DMS 273 treated with DMSO at 0.1 percent for 48 hours (cell line): ENCODE data around the gene ARHGDIA.

Experiments
- DNase-seq: peaks from one replicate; lab custom pipeline; 2025; lab: John Stamatoyannopoulos, UW

ARHGDIA gene

DNA sequence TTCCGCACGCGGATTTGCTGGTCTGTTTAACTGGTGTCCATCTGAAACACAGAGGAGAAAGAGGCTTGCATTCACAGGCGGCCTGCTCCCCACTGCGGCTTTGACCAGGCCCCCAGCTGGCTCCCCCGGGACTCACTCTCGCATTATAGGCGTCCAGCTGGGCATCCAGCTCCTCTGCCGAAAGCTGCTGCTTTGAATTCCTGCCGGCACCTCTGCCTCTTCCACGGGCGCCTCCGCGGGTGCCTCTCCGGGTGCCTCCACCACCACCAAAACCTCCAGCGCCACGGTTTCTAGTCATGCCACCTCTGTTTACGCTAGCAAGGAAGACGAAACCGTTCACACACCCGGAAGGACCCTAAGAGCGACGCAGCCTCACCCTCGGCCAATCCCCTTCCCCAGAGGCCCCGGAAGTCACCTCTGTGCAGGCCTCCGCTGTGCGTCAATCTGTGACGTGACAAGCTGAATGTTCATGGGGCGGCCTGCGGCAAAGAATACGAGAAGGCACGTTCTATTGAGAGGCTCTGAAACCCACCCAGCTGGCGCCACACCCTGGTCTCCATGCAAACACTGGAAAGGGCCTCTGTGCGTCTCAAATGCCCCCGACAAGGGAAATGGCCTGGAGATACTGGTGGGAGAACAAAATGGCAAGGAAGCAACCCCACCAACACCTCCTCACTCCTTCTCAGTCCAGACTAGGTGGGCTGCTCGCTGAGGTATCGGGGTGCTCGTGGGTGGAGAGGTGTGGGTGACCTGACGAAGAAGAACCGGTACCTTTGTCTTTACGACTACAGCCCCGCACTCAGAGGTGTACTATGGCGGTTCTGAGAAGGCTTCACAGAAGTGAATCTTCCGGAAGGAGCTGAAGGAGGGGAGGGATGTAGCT, 17.2 kb upstream of the ARHGDIA start:
- DNase-seq: no peak

DNA sequence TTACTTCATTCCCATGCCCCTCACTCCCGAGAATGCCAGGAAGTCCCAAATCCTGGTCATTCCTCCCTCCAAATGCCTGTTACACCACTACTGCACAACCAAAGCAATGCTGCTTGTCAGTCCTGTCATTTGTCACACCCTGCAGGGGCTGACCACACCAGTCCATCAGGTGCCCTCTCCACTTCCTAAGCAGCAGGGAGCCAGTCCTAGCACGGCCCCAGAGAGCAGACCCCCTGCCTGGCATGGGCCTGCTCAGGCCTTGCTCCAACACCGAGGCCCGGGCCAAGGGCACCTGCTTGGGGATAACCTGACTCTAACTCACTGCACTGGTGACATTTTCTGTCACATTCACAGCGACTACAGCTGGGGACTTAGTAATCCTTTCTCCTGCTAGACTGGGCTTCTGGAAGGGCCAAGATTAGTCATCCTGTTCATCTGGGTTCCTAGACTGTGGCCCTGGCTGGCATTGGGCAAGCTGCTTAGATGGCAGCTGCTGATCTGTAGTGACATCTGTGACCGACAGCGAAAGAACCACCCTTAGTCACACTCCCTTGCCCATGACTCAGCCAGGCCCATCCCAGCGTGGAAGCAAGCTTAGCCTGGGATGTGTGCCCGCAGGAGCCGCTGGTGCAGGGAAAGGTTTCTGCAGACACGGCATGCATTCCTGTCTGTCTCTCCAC, 14.9 kb upstream of the ARHGDIA start:
- no peak for DNase-seq

DNA sequence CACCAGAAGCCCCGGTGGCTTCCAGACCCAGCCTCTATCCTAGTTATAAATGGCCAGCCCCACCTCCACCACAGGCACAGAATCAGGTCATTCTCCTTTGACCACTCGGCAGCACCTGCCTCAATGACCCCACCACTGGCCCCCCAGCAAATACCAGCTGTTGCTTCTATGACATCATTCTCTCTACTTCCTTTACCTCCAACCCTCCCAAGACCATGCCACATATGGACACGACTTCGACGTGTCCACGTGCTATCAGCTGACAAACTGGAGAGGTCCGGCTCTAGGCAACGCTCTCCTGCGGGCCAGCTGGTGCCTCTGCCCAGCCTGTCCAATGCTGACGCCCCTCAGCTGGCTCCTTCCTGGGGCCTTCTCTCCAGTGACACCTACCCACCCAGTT, 14.3 kb upstream of the ARHGDIA start:
- no peak for DNase-seq

DNA sequence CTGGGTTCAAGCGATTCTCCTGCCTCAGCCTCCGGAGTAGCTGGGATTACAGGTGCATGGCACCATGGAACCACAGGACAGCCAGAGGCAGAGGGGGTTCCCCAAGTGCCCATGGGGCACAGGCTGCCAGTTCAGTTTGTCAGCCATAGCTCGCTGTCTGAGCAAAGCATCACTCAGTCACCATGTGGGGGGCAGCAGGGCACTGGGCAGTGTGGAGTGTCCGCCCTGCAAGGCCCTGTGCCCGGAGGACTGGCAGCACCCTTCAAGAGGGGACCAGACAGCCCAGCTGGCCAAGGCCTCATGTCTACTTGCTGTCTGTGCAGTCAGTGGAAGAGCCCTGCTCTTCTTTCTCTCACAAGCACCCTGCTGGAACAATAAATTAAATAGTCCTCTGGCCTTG, 13.8 kb upstream of the ARHGDIA start:
- DNase-seq: no peak

DNA sequence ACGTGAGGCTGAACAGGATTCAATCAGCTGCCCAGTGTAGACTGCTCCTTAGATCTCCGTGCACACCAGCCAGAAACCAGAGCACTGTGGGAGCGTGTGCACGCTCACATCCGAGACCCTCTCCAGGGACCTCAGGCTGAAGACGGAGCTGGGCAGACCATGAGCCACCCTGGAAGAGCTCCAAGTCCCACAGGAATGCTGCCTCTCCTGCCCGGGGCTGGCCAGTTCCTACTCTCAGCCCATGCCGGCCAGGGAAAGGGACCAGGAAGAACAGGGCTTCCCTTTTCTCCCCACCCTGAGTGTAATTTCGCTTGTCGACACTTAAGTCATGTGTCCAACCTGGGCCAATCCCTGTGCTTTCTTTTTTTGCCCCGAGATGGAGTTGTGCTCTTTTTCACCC, 13.4 kb upstream of the ARHGDIA start:
- no peak for DNase-seq

DNA sequence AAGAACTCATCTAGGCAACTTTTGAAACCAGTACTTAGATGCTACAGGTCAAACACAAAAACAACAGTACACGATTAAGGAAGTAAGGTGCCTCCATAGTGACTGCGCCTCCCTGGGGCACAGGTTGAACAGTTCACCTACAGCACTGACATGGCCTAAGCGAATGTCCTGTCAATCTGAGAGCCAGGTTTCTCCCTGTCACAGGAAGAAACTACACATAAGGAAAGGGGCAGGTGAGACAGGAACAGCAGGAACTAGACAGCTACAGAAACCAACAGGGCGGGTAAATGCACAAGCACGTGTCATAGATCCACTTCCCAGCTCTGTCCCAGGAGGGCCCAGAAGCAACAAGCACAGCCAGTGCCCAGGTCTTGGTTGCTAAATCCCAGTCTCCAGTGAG, 8.0 kb upstream of the ARHGDIA start:
- no peak for DNase-seq

DNA sequence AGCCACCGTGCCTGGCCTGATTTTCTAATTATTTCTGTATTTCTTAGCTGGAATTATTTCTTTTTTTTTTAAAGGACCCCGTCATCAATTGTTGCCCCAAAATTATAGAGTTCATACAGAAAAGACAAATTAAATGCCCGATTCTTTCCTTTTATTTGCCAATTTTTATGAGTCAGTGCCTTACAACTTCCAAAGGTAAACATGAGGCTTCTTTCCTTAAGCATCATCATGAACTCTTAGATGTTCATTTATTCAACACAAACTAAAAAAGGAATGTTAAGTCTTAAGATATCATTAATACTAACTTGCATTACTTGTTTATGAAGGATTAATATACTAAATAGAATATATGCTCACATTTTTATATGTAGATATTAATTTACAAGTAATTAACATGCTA, 7.2 kb upstream of the ARHGDIA start:
- DNase-seq: no peak

DNA sequence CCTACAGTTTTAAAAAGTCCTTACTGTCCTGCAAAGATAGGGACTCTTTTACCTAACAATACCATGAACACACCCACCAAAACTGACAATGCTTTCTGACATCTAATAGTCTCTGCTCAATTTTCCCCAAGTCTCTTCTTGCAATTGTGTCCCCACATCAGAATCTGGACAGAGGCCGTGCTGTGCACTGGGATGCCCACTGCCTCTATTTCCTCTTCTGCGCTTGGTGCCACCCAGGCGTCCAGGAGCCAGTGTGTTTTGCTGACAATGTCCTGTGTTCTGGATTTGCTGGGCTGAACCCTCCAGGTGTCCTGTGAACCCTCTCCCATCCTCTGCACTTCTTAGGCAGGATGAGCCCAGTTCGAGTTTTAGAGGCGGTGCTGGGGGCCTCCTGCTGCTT, 6.4 kb upstream of the ARHGDIA start:
- DNase-seq: no peak

DNA sequence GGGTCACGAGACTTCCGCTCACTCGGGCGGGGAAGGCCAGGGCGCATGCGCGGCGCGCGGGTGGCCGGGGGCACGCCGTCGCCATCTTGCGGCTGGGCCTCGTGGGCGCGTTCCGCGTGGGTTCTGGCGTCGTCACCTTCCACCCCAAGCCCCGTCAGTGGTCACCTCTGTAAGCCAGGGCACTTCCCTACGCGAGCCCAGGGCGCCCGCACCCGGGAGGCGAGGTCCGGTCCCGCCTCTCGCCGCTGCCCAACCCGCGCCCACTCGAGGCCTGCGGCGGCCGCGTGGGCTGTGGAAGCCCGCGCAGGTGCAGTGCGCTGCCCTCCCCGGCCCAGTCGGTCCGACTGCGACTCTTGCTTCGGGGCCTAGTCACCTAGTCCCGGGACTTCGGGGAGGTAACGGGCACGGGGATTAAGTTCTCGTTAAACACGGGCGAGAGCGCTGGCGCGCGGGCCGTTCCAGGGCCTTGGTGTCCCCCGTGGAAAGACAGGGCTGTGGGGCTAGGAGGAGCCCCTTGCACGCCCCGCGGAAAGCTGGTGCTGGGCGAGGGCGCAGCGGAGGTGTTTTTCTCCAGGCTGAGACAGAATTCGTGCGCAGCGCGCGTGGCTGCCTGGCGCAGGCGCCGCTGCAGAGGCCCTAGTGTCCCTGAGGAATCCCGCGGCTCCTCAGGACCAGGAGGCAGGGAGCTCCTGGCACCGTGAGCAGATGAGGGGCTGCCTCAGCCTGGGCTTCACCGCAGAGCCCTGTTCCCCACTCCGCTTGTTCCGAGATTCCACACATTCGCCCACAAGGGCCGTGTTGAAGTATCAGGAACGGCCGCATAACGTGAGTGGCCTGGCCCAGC, 472 bp upstream of the ARHGDIA start:
- no peak for DNase-seq

DNA sequence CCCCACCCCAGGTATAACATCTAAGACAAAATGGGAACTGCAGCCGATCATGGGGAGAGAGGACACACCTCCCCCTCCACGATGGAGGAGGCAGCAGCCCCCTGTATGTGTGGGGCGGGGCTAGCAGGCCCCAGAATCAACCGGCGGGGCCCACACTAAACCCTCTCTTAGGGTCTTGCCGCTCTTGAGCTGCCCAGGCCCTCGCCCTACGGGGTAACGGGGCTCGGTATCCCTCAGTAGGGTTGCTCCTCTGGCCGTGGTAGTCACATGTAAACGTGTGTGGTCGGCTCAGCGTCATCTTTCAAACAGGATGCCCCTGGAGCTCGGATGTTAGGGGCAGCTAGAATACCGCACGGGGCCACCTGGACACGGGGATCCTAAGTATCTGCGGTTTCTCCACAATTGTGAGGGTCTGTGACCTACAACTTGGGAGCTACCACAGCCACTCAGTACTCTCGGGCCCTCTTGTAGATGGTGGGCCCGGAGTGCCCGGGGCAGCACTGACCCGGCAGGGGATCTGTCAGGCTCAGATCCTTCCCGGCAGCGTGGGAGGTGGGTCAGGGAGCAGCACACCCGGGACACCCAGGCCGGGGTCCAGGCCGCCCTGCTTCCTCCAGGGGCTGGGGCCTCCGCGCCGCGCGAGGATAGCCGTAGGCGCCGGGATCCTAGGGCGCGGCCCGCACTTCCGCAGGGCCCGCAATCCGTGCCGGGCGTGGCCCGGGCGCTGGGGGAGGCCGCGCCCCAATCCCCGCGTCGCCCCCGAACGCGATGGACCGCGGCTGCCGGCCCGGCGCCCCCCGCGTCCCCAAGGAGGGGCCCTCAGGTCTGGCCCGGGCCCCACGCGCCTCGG, 781 bp downstream of the ARHGDIA start:
- no peak for DNase-seq

DNA sequence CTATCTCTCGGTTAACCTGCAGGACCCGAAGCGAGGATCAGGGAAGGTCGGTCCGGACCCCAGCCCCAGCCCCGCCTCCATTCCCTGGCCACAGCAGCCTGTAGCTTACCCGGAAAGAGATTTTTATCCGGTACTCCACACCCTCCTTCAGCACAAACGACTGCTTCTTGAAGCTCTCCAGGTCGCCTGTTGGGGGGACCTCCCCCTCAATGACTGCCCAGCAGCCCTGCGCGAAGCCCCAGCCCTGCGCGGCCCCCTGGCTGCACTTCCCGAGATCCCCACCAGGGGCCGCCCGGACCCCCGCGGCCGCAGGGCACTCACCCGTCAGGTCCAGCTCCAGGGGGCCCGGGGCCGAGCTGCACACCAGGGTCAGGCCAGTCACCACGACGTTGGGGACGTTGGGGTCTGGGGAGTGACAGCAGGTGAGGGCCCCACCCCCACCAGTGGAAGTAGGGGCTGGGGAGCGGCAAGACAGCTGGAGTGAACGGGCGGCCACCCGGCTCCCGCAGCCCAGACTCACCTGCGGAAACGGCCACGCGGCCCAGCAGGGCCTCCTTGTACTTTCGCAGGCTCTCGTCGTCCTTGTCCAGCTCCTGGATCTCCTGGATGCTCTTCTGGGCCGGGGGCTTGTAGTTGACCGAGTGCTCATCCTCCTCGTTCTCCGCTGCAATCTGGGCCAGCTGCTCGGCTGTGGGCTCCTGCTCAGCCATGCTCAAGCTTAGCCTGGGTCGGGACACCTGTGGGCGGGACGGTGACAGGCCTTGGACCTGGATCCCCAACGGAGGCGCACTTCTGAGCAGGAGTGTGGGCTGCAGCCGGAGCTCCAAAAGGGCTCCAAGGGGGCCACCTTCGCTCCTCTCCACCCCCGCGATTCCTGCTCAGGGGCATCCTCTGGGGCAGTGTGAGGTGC, 1.7 kb downstream of the ARHGDIA start:
- DNase-seq: no peak

DNA sequence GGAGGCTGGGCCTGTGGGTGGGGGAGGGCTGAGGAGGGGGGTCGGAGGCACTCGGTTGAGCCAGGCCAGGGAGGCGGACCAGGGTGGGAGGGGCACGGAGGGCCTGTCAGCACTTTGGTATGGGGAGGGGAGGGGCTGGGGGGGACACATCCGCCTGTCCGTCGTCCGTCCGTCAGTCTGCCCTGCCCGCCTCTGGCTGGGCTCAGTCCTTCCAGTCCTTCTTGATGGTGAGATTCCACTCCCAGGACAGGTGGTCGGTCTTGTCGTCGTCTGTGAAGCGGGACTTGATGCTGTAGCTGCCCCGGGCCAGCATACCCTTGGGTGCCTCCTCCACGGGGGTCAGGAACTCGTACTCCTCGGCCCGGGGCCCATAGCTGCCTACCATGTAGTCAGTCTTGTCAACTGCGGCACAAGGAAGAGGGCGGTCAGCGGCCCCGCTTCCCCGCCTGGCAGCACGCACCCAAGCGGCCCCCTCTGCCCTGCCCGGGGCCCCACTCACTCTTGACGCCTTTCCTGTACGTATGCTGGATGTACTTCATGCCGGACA, 2.4 kb downstream of the ARHGDIA start:
- DNase-seq: no peak

DNA sequence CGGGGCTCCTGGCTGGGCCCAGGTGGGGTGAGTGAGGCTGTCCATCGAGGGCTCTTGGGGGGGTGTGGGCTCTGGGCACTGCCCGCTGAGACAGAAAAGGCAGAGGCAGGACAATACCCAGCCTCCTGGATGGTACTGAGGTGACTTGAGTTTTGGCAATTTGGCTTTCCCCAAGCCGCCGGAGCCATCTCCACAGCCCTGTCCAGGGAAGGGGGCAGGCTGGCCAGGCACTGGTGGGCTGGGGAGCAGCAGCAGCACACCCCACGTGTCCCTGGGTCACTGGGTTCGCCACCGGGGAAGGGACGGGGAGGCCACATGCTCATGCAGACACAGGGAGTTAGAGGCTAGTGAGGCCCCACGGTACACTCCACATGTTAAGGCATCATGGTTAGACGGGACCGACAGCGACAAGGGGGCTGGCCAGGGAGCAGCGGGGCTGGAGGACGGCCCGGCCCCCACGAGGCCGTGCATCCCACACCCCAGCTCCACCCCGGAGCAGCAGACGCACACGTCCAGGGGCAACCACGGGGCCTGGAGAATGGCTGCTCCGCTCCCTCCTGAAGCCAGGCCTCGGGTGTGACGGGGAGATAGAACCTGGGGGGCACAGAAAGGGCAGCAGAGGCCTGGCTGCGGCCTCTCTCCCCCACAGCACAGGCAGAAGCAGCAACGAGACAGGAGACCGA, 3.0 kb downstream of the ARHGDIA start:
- no peak for DNase-seq

DNA sequence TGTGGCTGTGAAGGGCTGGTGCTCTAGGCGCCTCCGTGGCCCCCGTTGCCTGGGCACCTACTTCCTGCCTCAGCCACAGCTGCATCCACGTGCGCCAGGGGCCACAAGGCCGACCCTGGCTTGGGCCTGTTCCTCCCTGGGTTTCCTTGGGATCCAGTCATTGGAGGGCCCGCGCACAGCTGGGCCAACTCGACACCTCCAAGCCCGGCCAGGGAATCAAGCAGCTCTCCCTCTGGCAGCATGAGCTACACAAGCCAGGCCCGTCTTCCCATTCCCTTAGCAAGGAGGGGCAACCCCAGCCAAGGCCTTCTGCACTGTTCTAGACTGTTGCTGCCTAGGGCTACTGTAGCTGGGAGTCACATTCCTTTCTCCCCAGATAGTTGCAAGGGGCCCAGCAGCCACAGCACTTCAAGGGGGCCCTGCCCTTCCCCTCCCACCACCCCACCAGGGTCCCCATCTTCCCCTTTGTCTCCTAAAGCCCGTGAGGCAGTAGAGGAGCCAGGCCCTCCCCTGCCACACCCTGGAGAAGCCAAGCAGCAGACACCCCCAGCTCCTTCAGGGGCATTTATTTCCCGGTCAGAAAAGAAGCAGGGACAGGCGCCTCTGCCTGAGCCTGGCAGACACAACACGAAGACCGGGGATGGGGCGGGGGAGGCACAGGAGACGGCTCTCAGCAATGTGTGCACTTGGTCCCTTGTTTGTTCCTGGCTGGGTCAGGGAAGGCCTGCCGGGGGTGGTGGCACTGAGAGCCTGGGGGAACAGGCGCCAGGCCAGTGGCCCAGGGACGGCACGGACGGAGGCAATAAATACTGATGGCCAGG, 3.8 kb downstream of the ARHGDIA start:
- DNase-seq: peak; percentile 27

DNA sequence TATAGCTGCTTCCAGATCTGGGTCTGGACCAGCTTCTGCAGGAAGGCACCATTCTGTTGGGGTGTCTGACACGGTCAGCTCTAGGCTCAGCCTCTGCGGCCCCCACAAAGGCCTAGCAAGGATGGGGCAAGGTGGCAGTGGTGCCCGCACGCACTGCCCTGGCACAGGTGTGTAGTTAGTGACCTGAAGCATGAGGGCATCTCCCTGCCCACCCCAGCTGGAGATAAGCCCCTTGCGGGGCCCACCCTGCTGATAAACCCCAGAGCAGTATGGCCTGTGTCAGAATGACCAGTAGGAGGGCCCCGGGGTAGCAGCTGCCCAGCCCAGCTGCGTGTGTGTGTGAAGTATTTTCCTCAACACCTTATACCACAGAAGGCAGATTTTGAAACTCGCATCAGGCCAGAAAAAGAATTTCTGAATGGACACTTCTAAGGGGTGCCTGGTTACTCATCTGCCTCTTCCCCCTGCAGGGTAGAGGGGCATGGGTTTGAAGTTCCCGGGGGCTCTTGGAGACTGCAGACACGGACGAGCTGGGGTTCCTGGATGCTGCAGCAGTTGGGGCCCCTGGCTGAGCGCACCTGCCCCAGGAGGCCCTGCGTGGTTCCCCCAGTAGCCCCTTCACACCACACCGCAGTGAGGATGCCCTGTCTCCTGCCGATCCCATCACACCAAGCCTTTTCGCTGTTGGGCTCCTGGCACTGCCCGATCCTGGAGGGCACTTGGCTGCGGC, 4.5 kb downstream of the ARHGDIA start:
- no peak for DNase-seq

DNA sequence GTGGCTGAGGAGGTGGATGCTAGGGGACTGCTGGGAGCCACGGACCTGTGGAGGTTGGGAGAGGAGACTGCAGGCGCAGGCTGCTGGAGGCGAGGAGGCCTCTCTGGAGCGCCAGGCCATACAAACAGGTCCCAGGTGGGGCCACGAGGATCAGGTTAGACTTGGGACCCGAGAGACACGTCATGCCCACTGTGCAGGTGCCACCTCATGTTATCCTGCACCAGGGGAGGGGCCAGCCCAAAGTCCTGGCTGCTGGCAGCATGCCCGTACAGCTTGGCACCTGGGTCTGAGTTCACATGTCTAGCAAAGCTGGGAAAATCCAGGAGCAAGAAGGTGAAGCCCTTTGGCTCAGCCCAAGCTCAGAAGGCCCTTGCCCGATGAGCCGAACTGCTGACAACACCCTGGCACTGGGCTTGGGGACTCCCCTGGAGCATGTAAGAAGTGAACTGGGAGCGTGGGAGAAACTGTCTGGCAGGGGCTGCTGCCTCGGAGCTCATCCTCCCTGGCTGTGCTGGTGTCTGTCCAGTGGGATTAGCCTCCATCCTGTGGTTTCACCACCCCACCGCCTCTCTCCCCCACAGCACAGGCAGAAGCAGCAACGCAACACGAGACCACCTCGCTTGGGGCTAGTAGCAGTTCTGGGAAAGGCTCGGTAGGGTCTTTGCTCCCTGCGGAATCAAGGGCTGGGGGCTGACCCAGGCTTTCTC, 5.3 kb downstream of the ARHGDIA start:
- DNase-seq: no peak

DNA sequence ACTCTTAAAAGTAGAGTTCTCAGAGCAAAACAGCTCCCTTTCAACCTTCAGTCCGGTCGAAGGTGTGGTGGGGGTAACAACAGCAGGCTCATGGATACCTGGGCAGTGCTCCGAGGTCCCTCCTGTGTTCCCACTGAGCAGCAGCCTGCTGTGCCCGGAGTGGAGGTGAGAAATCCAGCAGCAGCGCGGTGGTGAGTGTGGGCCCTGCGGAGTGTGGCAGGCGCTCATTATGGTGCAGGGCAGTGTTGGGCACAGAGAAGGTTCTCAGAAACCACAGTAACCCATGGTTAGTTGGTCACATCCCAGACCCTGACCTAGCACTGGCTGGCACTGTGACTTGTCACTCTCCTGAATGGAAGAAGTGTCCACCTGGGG, 5.8 kb downstream of the ARHGDIA start:
- no peak for DNase-seq
